Epithelial cell of proximal tubule (primary cell): ENCODE measurements around the gene FNDC3B. TPM values are rescaled to one million over a fixed set of nuclear protein-coding genes. Genes with fewer than 3 reads are reported as not detected.

Source experiments
- DNase-seq: peaks from one replicate; pipeline ENCODE4 v3.0.0-alpha.2; 2011; ENCODE audit warnings: low read depth
- H3K4me3 ChIP-seq: 2 replicates; pipeline ENCODE4 v1.5.1; 2011; ENCODE audit warnings: low read depth, mild to moderate bottlenecking, low read length
- total RNA-seq: library from RNA; depleted of rRNA; stranded (reverse); fragments of >200 nt; gene quantifications from 2 replicates; pipeline ENCODE4 v1.2.3, GENCODE V29; 2015
- TF ChIP-seq, protein P1 (sequence below): conservative IDR thresholded peaks from 2 replicates; pipeline ENCODE4 v1.5.1; 2012; ENCODE audit warnings: low read depth, mild to moderate bottlenecking, low read length

Gene FNDC3B
- total RNA-seq, 1 donor from 2014 or later: 37.3 TPM

DNA sequence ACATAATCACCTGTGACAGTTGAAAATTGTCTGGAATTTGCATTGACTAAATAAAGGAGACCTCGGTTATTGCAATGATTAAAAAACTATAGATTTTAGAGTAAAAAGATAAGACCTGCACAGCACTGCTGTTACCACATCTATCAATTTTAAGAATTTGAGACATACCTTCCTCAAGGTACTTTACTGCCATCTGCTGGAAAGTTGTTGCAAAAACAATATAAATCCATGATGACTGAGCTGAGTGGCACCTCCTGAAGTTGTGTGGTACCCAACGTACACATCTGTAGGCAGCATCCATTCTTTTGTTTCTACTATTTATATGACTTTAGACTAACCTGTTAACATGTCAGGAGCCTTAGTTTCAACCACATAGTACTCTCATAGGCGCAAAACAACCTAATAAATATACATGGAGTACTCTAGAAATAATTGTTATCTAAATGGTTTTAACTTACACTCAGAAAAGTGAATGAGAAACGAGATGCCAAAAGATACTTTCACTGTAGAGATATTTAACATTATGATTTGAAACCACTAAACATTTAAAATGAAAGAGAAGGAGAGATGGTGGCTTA, 302.2 kb downstream of the FNDC3B start:
- no peak for DNase-seq
- TF ChIP-seq, protein P1, sequence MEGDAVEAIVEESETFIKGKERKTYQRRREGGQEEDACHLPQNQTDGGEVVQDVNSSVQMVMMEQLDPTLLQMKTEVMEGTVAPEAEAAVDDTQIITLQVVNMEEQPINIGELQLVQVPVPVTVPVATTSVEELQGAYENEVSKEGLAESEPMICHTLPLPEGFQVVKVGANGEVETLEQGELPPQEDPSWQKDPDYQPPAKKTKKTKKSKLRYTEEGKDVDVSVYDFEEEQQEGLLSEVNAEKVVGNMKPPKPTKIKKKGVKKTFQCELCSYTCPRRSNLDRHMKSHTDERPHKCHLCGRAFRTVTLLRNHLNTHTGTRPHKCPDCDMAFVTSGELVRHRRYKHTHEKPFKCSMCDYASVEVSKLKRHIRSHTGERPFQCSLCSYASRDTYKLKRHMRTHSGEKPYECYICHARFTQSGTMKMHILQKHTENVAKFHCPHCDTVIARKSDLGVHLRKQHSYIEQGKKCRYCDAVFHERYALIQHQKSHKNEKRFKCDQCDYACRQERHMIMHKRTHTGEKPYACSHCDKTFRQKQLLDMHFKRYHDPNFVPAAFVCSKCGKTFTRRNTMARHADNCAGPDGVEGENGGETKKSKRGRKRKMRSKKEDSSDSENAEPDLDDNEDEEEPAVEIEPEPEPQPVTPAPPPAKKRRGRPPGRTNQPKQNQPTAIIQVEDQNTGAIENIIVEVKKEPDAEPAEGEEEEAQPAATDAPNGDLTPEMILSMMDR: peak; percentile 64
- H3K4me3 ChIP-seq: no peak overlapping the region

DNA sequence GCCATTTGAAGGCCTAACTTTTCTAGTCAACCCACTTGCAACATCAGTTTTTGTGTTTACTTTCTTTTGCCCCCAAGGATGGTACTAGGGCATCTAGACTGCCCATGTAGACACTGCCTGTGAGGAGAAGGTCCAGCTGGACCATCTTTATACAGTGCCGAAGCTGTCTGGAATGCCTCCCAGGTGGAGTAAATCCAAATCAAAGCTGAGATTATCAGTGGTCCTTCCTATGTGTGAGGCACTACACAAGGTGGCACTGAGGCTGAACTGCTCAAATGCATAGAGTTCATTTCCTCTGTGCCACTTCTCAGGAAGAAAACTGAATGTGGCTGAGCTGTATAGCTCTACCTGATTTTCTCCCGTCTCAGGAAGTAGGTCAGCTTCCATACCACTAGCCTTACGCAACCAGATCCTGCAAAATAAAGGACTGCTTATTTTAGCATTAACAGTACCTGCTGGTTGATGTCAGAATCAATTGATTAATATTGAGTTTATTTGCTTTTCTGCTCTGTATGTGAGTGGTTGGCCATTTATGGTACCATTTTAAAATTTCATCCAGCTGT, 302.8 kb downstream of the FNDC3B start:
- DNase-seq: no peak
- TF ChIP-seq, protein P1: no peak
- H3K4me3 ChIP-seq: no peak overlapping the region

DNA sequence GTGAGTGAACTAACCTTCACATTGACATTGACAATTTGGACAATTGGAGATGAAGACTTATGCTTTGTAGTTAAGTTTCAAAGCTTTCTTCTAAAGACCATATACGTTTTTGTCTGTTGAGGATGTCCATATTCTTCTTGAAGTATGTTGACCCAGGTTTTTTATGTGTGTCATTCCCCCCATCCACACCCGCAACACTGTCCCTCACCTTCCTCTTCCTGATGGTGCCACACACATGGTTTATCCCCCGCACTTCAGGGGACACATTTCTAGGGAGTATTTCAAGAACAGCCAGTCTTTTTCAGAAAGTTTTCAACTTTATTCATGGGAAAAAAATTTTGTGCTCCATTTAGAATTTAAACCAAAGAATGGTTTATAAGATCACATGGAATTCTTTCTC, 303.7 kb downstream of the FNDC3B start:
- TF ChIP-seq, protein P1: no peak
- no peak for DNase-seq
- no peak overlapping the region for H3K4me3 ChIP-seq

DNA sequence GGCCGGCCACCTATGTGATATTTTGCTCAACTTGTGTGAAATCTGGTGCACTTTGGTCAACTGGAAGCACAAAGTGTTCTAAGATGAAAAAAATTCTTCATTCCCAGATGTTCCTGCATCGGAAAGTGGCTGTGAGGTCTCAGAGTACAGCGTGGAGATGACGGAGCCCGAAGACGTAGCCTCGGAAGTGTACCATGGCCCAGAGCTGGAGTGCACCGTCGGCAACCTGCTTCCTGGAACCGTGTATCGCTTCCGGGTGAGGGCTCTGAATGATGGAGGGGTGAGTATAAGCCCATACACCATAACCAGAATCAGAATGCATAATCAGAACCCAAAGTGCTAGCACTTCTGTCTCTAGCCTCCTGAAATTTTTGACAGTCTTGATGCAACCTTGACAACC, 304.6 kb downstream of the FNDC3B start:
- TF ChIP-seq, protein P1: no peak
- no peak for DNase-seq

DNA sequence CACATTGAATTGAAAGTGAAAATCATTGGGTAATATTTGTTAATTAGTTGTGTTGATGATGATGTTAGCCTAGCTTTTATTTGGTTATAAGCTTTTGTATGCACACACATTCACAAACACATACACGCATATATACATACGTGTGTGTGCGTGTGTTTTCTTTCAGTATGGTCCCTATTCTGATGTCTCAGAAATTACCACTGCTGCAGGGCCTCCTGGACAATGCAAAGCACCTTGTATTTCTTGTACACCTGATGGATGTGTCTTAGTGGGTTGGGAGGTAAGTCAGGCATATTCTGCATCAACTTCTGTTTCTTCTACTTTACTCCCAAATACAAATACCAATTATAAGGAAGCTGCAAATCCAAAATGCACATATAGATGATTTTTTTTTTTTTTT, 306.8 kb downstream of the FNDC3B start:
- DNase-seq: no peak
- TF ChIP-seq, protein P1: no peak
- H3K4me3 ChIP-seq: no peak overlapping the region

More for the DNA sequence above, 304.6 kb downstream of the FNDC3B start:
- H3K4me3 ChIP-seq: no peak overlapping the region

DNA sequence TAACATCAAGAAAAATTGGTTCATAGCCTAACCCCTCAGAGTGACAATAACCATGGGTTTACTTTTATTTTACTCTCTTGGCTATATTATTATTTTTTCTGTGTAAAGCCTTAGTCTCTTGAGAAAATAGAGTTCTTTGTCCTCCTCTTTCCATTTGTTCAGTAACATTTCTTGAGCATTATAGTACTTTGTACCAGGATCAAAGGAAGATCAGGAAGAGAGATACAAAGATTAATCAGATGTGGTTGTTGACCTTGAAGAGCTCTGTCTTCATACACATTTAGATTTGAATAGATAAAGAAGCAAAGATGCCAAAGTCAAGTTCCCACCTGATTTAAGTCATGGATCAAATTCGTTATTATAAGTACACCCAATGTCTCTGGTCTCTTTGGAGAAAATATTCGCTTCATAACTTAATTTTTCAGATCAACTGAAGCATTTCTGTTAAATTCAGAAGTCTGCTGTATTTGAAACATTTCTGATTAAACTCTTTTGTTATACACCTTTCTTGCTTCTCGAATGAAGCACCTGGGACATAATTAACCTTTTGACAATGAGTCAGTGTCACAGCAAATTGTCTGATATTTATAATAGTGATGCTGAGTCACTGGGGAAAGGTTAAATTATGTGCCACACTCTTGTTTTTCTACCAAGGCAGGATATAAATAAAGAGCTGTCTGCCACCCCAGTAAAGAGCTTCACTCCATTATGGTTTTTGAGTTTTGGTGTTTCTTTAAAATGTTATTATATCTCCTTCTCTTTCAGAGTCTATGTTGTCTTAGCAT, 308.7 kb downstream of the FNDC3B start:
- H3K4me3 ChIP-seq: no peak overlapping the region
- DNase-seq: no peak
- TF ChIP-seq, protein P1: no peak
